GM23338 (cell line): ENCODE data around the gene SHB. TPM values are rescaled to one million over a fixed set of nuclear protein-coding genes. Genes with fewer than 3 reads are reported as not detected.

Experiments
- ATAC-seq: fragments of 200-7000 bp; cut with Tn5 transposase; 3 replicates; pipeline ENCODE4 v1.9.1; 2020
- DNase-seq: peaks from one replicate; pipeline ENCODE4 v3.0.0-alpha.2; 2015; ENCODE audit warnings: low spot score
- H2AFZ ChIP-seq: fragments of 200-600 bp; sonication (generic); 2 replicates; pipeline ENCODE4 v1.8.0; 2016; ENCODE audit warnings: antibody characterized with exemption, mild to moderate bottlenecking, moderate library complexity
- H3F3A ChIP-seq: fragments of 200-600 bp; sonication (generic); replicated peaks from 2 replicates; pipeline ENCODE4 v1.8.0; 2017; ENCODE audit warnings: antibody characterized with exemption, mixed run types, low read depth
- H3K27ac ChIP-seq: fragments of 200-600 bp; sonication (generic); 2 replicates; pipeline ENCODE4 v1.6.1; 2016; ENCODE audit warnings: low read depth
- H3K27me3 ChIP-seq: fragments of 200-600 bp; sonication (generic); 2 replicates; pipeline ENCODE4 v1.8.0; 2016; ENCODE audit warnings: mild to moderate bottlenecking, mixed run types, moderate library complexity; ENCODE audit not compliant: insufficient read depth
- H3K36me3 ChIP-seq: fragments of 200-600 bp; sonication (generic); 2 replicates; pipeline ENCODE4 v1.8.0; 2016; ENCODE audit warnings: mild to moderate bottlenecking; ENCODE audit not compliant: insufficient read depth
- H3K4me1 ChIP-seq: fragments of 200-600 bp; sonication (generic); 2 replicates; pipeline ENCODE4 v1.8.0; 2016; ENCODE audit warnings: mild to moderate bottlenecking, moderate library complexity; ENCODE audit not compliant: insufficient read depth
- H3K4me2 ChIP-seq: fragments of 200-600 bp; sonication (generic); 2 replicates; pipeline ENCODE4 v1.7.1; 2017; ENCODE audit warnings: mixed run types
- H3K4me3 ChIP-seq: fragments of 200-600 bp; sonication (generic); 2 replicates; pipeline ENCODE4 v1.6.1; 2016; ENCODE audit warnings: mixed run types
- H3K79me2 ChIP-seq: fragments of 200-600 bp; sonication (generic); replicated peaks from 2 replicates; pipeline ENCODE4 v1.8.0; 2017; ENCODE audit warnings: mild to moderate bottlenecking; ENCODE audit not compliant: insufficient read depth
- H3K9me2 ChIP-seq: fragments of 200-600 bp; sonication (generic); 2 replicates; pipeline ENCODE4 v1.8.0; 2017; ENCODE audit not compliant: insufficient read depth
- H4K20me1 ChIP-seq: fragments of 200-600 bp; sonication (generic); replicated peaks from 2 replicates; pipeline ENCODE4 v1.8.0; 2017; ENCODE audit warnings: mild to moderate bottlenecking; ENCODE audit not compliant: insufficient read depth
- H3K27ac Mint-ChIP-seq: 2 replicates; pipeline ENCODE4 v1.8.0; 2020; ENCODE audit warnings: inconsistent platforms, mild to moderate bottlenecking, moderate library complexity, mixed read lengths
- H3K27me3 Mint-ChIP-seq: 3 replicates; pipeline ENCODE4 v1.8.0; 2022; ENCODE audit warnings: low read depth, mild to moderate bottlenecking, moderate library complexity, mixed read lengths, inconsistent platforms; ENCODE audit not compliant: insufficient read depth, poor library complexity
- H3K36me3 Mint-ChIP-seq: 3 replicates; pipeline ENCODE4 v1.8.0; 2021; ENCODE audit warnings: low read depth, mild to moderate bottlenecking, inconsistent platforms, moderate library complexity, mixed read lengths
- H3K4me1 Mint-ChIP-seq: 3 replicates; pipeline ENCODE4 v1.8.0; 2020; ENCODE audit warnings: mild to moderate bottlenecking, inconsistent platforms, mixed read lengths
- H3K4me3 Mint-ChIP-seq: 3 replicates; pipeline ENCODE4 v1.8.0; 2021; ENCODE audit warnings: moderate library complexity, mild to moderate bottlenecking, inconsistent platforms, mixed read lengths
- H3K9me3 Mint-ChIP-seq: 3 replicates; pipeline ENCODE4 v1.8.0; 2020; ENCODE audit warnings: moderate library complexity, mild to moderate bottlenecking, inconsistent platforms, mixed read lengths
- JUNB ChIP-seq: IDR thresholded peaks from one replicate; pipeline ENCODE4 v1.6.1; 2016; ENCODE audit warnings: antibody characterized with exemption; ENCODE audit not compliant: unreplicated experiment
- NANOG ChIP-seq: IDR thresholded peaks from 2 replicates; pipeline ENCODE4 v1.6.1; 2016; ENCODE audit warnings: antibody characterized with exemption, borderline replicate concordance
- POLR2AphosphoS5 ChIP-seq: IDR thresholded peaks from 2 replicates; pipeline ENCODE4 v1.6.1; 2016; ENCODE audit warnings: antibody characterized with exemption, low read depth
- ZNF331 ChIP-seq: fragments of 250-450 bp; sonication (Bioruptor Pico); IDR thresholded peaks from 2 replicates; pipeline ENCODE4 v1.5.0; 2020; ENCODE audit warnings: low read depth, mild to moderate bottlenecking, moderate library complexity
- ZNF462 ChIP-seq: fragments of 250-450 bp; sonication (Bioruptor Pico); IDR thresholded peaks from 2 replicates; pipeline ENCODE4 v1.5.0; 2020; ENCODE audit warnings: mild to moderate bottlenecking, moderate library complexity
- polyA plus RNA-seq: library from polyadenylated mRNA; unstranded; fragments of >200 nt; fragmentation: Nextera tagmentation; extraction: Ambion mirVana; gene quantifications from 2 replicates; pipeline ENCODE4 v1.2.1, GENCODE V29; 2016
- total RNA-seq: library from RNA; depleted of rRNA; stranded (reverse); fragments of >200 nt; shearing (Covaris generic); gene quantifications from 2 replicates; pipeline ENCODE4 v1.2.3, GENCODE V29; 2014
- TF ChIP-seq, protein P1 (sequence below): IDR thresholded peaks from one replicate; pipeline ENCODE4 v1.6.1; 2018; ENCODE audit warnings: antibody characterized with exemption; ENCODE audit not compliant: unreplicated experiment
- TF ChIP-seq, protein P2 (sequence below), 2 experiments: fragments of 200-600 bp in 1 of 2; sonication (generic) in 1 of 2; conservative IDR thresholded peaks; 2 replicates each; pipeline versions ENCODE4 v1.5.1 to v1.6.1; 2016 to 2017; ENCODE audit warnings: antibody characterized with exemption in 2 of 2, low read depth in 2 of 2, mild to moderate bottlenecking in 2 of 2, moderate library complexity in 1 of 2

Gene SHB
- total and polyA plus RNA-seq, 2 experiments from 2014 or later = 1.5 to 14.0 TPM

DNA sequence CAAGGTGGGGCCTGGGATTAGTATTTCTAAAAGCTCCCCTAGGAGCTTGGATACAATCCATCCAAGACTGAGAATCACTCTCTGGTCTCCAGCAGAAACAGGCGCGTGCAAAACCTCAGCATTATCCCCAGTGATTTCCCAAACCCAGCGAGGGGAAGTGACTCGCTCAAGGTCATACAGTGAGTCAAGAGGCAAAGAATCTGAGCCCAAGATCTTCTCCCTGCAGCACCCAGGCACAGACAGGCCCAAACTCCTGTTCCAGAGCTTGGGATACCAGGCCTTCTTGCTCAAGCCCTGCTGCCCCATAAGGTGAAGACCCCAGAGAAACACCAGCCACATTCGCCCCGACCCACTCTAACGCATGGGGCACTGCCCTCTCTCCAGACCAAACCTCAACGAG, 33.2 kb downstream of the SHB start (continued):
- TF ChIP-seq JUNB (no peak), NANOG (no peak), POLR2AphosphoS5 (no peak), ZNF331 (CRISPR knock-in tag) (no peak)
- TF ChIP-seq, protein P1, sequence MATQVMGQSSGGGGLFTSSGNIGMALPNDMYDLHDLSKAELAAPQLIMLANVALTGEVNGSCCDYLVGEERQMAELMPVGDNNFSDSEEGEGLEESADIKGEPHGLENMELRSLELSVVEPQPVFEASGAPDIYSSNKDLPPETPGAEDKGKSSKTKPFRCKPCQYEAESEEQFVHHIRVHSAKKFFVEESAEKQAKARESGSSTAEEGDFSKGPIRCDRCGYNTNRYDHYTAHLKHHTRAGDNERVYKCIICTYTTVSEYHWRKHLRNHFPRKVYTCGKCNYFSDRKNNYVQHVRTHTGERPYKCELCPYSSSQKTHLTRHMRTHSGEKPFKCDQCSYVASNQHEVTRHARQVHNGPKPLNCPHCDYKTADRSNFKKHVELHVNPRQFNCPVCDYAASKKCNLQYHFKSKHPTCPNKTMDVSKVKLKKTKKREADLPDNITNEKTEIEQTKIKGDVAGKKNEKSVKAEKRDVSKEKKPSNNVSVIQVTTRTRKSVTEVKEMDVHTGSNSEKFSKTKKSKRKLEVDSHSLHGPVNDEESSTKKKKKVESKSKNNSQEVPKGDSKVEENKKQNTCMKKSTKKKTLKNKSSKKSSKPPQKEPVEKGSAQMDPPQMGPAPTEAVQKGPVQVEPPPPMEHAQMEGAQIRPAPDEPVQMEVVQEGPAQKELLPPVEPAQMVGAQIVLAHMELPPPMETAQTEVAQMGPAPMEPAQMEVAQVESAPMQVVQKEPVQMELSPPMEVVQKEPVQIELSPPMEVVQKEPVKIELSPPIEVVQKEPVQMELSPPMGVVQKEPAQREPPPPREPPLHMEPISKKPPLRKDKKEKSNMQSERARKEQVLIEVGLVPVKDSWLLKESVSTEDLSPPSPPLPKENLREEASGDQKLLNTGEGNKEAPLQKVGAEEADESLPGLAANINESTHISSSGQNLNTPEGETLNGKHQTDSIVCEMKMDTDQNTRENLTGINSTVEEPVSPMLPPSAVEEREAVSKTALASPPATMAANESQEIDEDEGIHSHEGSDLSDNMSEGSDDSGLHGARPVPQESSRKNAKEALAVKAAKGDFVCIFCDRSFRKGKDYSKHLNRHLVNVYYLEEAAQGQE = no peak

- Histone ChIP-seq H2AFZ (no peak overlapping the region), H3K79me2 (peaks cover 29% of the 10 kb centered on the region), H3K36me3 (no peaks in the 10 kb centered on the region), H3F3A (no peaks in the 10 kb centered on the region), H3K4me3 (no peak overlapping the region), H3K9me2 (no peaks in the 10 kb centered on the region), H3K27me3 (no peaks in the 10 kb centered on the region), H3K4me1 (no peaks in the 10 kb centered on the region; the same call in 1 of the 2 replicates), H3K4me2 (no peak overlapping the region), H4K20me1 (no peaks in the 10 kb centered on the region; the same call in 1 of the 2 replicates), H3K27ac (no peak overlapping the region)
- DNase-seq = no peak
- peaks cover 7% of the 10 kb centered on the region for H3K27me3 Mint-ChIP-seq
- no peak overlapping the region for H3K4me3 Mint-ChIP-seq
- H3K27ac Mint-ChIP-seq = no peak overlapping the region
- ATAC-seq = no peak
- no peaks in the 10 kb centered on the region for H3K36me3 Mint-ChIP-seq
- TF ChIP-seq, protein P2, sequence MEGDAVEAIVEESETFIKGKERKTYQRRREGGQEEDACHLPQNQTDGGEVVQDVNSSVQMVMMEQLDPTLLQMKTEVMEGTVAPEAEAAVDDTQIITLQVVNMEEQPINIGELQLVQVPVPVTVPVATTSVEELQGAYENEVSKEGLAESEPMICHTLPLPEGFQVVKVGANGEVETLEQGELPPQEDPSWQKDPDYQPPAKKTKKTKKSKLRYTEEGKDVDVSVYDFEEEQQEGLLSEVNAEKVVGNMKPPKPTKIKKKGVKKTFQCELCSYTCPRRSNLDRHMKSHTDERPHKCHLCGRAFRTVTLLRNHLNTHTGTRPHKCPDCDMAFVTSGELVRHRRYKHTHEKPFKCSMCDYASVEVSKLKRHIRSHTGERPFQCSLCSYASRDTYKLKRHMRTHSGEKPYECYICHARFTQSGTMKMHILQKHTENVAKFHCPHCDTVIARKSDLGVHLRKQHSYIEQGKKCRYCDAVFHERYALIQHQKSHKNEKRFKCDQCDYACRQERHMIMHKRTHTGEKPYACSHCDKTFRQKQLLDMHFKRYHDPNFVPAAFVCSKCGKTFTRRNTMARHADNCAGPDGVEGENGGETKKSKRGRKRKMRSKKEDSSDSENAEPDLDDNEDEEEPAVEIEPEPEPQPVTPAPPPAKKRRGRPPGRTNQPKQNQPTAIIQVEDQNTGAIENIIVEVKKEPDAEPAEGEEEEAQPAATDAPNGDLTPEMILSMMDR (conservative IDR thresholded peaks at IDR 0.05; ENCODE audit: low read depth in 2 of 2) = no peak
- peaks cover 22% of the 10 kb centered on the region for H3K4me1 Mint-ChIP-seq
- no peaks in the 10 kb centered on the region for H3K9me3 Mint-ChIP-seq
These were observed 35.1 kb downstream of the SHB start for GRCh38 chr9:38033941-38034340.

- H3K79me2 ChIP-seq = peaks cover 31% of the 10 kb centered on the region
- H3K36me3 ChIP-seq = no peaks in the 10 kb centered on the region
- H2AFZ ChIP-seq = no peak overlapping the region
- H3K4me1 Mint-ChIP-seq = peaks cover 15% of the 10 kb centered on the region
- no peaks in the 10 kb centered on the region; the same call in 1 of the 2 replicates for H4K20me1 ChIP-seq
- no peaks in the 10 kb centered on the region for H3K36me3 Mint-ChIP-seq
- H3K27me3 ChIP-seq = no peaks in the 10 kb centered on the region
- ATAC-seq = peak; percentile 48
- no peak overlapping the region for H3K4me2 ChIP-seq
- peaks cover 7% of the 10 kb centered on the region for H3K27me3 Mint-ChIP-seq
- H3K27ac Mint-ChIP-seq = peak overlapping the region; percentile 50; the same call in 1 of the 2 replicates
- no peak for DNase-seq
- H3F3A ChIP-seq = no peaks in the 10 kb centered on the region
- H3K4me3 Mint-ChIP-seq = no peak overlapping the region
- H3K9me3 Mint-ChIP-seq = no peaks in the 10 kb centered on the region
- no peaks in the 10 kb centered on the region for H3K4me1 ChIP-seq
- no peaks in the 10 kb centered on the region for H3K9me2 ChIP-seq
- no peak overlapping the region for H3K27ac ChIP-seq
- H3K4me3 ChIP-seq = no peak overlapping the region
- TF ChIP-seq ZNF462 (CRISPR knock-in tag) (no peak), POLR2AphosphoS5 (no peak)
These were observed 36.5 kb downstream of the SHB start for GRCh38 chr9:38032266-38033110.
